HG03575 (cell line): ENCODE data around the gene PHLDA3.

Source experiments
- ATAC-seq: cut with Tn5 transposase; IDR thresholded peaks from one replicate; pipeline ENCODE4 v1.9.1; 2021; ENCODE audit not compliant: unreplicated experiment, insufficient number of reproducible peaks, low FRiP score; ENCODE audit errors: extremely low read depth

Gene PHLDA3

DNA sequence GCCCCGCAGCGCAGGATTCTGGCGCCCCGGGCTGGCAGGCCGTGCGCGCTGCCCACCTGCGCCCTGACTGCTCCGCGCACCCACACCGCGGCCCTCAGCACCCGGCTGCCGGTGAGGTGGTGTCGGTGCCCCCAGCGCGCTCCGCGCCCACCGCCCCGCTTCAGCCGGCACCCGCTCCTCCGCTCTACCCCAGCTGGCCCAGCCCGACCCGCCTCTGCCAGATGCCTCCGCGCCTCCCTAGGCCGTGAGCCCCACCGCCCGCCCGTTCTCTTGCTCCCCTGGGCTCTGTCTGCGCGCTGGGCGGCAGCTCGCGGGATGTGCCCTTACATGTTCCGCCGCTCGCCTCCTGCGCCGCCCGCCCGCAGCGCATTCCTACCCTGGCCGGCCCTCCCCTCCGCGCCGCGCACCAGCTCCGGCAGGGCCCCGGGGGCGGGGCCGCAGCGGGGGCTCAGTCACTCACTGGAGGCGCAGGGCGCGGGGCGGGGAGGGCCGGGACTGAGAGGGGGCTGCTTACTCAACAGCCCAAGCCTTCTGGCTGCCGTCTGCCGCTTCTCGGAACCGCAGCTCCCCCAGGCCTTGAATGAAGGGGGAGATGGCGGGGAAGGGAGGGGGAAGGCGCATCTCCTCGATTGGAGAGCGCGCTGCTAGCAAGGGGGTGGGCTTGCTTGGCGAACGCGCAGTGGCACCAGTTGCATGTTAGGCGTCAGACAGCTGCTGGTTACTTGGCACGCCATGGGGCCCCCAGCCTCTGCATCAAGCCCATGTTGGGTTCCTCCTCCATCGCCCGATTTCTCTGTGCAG lies at the start of gene PHLDA3:
PHLDA3 (minus strand) TSS at position 345 of the 801 bp plus-strand sequence. CDS start 402 bp downstream, outside the sequence.
- ATAC-seq = no peak

DNA sequence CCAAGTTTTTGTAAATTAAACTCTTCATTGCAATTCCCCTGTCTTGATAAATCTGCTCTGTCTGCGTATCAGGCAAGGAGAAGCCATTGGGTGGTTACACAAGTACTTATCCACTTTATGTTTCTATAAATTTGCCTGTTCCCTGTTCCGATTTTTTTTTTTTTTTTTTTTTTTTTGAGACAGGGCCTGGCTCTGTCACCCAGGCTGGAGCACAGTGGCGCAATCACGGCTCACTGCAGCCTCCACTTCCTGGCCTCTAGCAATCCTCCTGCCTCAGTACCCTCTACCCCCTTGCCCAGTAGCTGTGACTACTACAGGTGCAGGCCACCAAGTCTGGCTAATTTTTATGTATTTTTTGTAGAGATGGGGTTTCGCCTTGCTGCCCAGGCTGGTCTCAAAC lies 49.1 kb upstream of the PHLDA3 start:
- no peak for ATAC-seq

DNA sequence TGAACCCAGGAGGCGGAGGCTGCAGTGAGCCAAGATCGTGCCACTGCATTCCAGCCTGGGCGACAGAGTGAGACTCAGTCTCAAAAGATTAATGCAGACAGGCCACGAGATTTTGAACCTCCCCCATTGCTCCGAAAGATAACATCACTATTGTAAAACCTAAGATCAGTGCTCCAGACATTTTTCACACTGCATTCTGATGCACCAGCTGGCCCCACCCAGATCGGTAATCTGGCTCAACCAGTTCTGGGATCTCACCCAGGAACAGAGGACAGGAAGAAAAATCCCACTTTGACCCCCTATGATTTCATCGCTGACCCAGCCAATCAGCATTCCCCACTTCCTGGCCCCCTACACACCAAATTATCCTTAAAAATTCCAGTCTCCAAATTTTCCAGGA lies 48.6 kb upstream of the PHLDA3 start:
- no peak for ATAC-seq

DNA sequence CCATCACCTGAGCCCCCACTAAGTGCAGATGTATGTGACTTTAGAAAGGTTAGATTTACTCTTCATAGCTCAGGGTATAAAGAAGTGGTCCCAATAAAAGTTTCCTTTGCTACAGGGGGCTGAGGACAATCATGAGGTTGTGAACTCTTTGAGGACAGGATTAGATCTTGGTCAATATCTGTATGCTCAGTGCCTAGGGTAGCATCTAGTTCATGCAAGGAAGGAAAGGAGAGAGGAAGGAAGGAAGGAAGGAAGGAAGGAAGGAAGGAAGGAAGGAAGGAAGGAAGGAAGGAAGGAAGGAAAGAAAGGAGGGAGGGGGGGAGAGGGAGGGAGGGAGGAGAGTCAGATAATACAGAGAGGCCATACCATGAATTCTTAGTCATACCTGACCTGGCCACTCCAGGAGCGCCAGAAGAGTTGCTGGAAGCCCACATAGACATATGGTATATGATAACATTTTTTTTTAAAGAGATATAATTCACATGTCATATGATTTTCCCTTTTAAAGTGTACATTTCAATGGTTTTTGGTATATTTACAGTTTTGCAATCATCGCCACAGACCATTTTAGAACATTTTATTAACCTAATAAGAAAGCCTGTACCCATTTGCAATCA lies 47.6 kb upstream of the PHLDA3 start:
- ATAC-seq = no peak

DNA sequence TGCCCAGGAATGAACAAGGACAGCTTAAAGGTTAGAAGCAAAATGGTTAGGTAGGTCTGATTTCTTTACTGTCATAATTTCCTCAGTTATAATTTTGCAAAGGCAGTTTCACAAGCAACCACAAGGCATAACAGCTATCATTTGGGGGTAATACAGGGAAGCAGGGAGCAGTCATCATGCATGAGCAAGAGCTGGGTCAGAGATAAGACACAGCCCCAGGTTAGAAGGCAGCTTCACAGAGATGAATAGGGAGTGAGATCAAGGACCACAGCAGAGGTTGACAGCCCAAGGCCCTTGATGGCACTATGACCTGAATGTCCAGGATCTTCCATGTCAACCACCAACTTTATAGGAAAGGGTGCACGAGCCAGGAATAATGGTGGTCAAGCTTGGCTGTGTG lies 46.9 kb upstream of the PHLDA3 start:
- ATAC-seq = no peak

DNA sequence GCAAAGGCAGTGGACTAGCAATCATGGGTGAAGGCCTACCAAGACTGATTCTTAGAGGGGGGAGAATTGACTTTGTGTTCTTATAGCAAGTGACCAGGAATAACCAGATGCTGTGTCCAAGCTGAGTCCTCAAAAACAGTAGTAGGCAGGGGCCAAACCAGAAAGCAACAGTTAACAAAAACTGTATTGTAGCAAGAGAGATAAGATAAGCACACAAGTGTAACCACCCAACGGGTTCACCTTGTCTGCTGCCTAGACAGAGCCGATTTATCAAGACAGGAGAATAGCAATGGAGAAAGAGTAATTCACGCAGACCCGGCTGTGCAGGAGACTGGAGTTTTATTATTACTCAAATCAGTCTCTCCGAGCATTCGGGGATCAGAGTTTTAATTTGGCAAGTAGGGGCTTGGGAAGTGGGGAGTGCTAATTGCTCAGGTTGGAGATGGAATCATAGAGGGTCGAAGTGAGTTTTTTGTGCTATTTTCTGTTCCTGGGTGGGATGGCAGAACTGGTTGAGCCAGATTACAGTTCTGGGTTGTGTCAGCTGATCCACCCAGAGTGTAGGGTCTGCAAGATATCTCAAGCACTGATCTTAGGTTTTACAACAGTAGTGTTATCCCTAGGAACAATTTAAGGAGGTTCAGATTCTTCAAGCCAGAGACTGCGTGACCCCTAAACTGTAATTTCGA lies 46.2 kb upstream of the PHLDA3 start:
- no peak for ATAC-seq

DNA sequence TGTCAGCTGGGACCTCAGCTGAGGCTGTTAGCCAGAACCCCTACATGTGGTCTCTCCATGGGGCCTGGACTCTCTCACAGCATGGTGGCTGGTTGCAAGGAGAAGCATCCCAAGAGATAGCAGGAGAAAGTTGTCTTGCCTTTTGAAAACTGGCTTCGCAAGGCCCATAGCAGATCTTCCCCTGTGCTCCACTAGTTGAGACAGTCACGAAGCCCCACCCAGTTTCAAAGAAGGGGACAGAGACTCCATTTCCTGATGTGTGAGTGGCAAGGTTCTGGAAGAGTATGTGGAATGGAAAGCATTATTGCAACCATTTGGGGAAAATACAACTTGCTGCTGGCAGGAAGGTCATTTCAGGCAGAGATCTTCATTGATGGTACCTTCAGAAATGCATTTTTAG lies 45.5 kb upstream of the PHLDA3 start:
- ATAC-seq = no peak

DNA sequence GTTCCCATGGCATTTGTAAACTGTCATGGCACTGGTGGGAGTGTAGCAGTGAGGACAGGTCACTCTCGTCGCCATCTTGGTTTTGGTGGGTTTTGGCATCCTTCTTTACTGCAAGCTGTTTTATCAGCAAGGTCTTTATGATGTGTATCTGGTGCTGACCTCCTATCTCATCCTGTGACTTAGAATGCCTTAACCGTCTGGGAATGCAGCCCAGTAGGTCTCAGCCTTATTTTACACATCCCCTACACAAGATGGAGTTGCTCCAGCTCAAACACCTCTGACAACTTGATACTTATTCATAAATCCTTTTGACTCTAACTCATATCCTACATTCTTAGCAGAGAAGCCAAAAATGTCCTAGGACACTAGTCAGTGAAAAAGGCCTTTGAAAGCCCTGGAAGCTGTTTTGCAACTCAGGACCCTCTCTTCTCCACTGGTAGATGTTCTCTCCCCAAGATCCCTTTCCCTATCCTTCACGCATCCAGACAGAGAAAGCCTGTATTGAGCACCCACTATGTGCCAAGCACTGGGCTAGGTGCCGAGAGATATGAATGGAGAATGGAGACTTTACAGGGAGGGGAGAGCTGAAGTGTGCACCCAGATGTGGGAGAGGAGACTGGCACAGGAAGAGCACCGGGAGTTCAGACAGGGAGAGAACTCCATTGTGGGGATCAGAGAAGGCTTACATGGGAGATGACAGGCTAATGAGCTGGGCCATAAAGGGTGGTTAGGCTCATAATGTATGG lies 44.7 kb upstream of the PHLDA3 start:
- ATAC-seq = no peak

DNA sequence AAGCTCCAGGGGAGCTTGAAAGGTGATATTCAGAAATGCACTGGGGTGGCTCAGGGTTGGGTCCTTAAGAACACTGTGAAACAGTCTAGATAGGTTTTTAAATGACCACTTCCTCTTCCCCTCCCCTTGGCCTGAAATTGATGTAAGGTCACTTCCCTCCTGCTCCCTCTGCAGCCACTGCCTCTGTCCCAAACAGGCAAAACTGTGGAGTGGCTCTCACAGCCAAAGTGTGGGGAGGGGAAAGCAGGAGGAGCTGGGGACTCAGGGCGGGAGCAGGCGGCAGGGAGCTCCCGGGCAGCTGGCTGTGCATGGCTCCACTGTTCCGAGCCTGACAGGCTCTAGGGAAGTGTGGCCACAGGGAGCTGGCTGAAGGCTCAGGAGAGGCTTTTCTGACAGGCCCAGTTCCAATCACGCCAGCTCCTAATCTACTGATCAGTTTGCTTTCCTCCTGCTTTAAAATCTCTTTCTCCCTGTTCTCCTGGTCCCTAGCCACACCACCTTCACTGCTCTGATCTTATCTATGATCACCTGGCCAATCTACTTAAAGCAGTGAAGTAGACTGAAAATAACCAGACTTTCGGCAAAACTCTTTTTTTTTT lies 43.1 kb upstream of the PHLDA3 start:
- no peak for ATAC-seq

DNA sequence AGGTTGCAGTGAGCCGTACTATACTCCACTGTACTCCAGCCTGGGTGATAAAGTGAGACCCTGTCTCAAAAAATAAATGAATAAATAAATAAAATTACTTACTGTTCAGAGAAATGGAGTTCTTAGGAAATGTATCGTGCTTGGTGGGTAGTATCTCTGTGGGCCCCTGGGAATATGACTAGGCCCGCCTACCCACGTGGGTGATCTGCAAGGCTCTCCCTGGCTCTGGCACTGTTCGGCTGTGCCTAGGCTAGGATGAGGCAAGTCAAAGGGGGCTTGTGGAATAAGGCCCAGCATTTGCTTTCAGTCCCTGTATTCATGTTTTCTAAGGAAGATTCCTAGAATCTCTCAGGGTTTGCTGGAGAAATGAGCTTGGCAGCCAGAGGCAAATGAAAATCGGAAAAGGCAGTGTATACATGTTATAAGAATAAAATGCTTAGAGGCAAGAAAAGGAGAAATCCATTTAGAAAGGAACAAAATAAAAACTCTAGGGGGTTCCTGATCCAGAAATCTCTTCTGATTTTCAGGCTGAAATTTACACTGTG lies 42.5 kb upstream of the PHLDA3 start:
- no peak for ATAC-seq

DNA sequence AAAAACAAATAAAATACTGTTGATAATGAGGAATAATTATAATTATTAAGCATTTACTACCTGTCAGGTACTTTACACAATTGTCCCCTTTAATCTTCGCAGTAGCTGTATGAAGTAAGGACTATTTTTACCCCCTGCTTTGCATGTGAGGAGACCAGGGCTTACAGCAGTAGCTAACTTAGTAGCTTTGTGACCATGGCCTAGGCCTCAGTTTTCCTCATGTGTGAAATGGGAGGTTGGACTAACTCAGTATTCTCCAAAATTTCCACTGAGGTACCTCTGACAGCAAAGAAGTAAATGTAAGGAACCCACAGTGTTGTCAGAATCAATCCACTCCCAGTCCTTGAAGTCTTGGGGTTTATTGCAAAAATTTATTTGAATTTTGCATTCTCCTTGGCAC lies 41.7 kb upstream of the PHLDA3 start:
- ATAC-seq = no peak

DNA sequence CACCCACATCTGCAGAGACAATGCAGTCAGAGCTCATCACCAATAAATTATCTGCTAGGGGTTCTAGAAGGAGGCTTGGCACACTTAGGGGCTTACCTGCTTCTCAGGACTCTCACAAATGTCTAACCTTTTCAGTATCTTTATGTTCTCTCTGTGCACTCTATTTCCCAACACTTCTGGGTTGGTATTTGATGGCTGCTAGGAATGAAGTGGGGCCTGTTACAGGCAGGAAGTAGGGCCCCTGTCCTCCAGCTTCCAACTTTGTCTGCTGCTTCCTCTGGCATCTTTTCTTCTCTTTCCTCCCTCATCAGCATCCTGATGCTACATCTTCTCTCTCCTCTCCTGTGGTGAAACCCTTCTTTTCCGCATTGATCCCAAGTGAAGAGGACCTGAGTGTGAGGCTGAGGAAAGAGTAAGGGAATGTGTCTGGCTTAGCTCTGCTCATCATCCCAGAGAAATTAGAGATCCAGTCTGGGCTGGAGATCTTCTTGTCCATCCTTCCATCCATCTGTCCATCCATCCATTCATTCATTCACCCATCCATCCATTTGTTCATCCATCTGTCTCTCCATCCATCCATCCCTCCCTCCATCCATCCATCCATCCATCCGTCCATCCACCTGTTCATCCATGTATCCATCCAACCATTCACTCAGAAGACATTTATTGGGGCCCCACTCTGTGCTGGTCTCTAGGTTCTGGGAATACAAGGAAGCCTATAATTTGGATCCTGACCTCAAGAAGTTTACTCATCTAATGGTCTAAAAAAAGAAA lies 40.8 kb upstream of the PHLDA3 start:
- ATAC-seq = no peak

DNA sequence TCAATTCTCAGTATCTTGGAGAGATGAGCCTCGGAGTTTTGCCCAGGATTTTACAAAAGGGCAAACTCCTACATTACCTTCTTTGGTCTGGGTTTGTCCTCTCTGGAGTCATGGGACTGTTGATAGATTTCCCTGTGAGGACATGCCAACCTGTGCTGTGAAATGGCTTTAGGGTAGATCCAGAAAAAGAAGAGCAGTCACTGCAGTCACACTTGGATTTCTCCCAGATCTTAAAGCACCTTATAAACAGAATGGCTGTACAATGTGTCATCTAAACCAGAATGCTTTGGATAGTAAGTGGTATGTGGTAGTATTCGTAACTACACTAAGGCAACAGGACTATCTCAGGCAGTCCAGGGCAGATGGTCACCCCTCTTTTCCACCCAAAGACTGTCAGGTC lies 39.8 kb upstream of the PHLDA3 start:
- ATAC-seq = no peak

DNA sequence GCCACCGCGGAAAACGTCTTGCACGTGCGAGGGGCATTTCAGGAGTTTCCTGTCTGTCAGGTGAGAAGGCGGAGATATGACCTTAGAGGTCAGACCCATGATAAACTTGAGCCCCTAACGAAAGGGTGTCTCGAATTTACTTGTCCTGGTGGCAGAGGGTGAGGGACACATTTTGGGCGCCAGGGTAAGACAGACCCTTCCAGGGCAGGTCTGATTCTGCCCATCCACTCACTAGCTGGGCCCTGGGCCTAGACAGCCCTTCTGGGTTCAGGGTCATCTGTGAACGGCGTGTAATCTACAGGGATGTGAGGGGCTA lies 38.3 kb upstream of the PHLDA3 start:
- no peak for ATAC-seq

DNA sequence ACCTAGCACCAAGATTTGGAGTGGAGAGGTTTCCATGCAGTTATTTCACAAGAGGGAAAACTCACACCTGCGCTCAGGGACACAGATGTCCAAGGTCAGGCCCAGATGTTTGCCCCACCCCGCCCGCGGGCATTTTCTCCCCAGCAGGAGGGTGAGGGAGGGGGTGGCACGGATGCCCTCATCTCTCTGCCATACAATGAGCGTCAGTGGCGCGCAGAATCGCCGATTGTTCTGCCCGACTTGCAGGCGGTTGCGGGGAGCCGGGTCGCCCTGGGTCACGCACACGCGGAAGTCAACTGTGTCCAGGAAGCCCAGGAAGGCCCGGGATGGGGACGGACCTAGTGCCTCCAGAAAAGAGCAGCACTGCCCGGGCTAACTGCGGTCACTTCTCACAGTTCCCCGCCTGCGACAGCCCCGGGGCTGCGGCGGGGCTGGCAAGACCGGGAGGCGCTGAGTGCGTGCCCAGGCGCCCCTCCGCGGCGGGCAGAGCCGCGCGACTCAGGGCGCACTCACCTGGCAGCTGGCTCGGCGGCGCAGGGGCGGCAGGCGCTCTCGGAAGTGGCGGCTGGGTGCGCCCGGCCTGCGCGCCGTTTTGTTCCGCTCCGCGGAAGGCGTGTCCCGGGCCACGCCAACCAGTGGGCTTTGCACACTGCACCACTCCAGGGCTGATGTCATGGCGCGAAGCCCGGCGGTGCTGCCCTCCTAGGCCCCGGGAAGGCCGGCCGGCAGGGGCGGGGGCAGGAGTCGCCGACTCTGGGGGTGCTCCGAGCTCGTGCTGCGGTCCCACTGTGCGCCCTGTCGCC lies 37.8 kb upstream of the PHLDA3 start, which contains the start of gene CSRP1:
CSRP1 (minus strand) TSS at position 567 of the 803 bp plus-strand sequence. CDS start 10,820 bp downstream, outside the sequence.
- ATAC-seq = no peak

DNA sequence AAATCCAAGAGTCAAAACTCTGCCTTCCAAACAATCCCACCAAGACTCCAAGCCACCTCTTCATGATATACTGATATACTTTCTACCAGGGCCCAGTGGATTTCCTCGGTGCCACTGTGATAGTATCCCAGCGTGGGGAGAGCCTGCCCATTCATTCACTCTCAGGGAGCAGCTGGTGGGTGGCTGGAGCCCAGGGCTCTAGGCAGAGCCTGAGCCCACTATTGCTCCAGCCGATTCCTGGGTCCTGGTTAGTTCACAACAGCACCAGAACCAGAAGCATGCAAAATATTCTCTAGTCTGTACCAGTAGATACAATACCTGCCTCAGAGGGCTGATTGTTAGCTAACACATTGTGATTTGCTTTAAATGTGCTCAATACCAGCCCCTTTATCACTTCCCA lies 37.1 kb upstream of the PHLDA3 start:
- ATAC-seq = no peak

DNA sequence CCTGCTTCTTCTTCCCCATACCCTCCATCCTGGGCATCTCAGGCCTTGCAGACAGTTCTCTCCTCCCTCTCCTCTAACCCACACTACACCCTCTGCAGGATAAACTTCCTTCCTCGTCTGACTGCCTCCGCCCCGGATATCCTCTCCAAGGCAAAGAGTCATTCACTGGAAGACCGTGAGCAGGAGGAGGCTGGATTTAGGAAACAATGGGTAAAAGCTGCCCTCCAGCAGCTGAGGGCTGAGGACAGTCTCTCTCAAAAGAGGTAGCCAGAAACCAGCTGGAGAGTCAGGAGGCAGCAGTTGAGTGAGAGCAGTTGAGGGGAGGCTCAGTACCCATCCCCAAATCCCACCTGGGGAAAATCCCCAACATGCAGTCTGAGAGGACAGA lies 36.5 kb upstream of the PHLDA3 start:
- ATAC-seq = no peak
